Right cardiac atrium (tissue), 5 donors: ENCODE results near the gene CDH15. TPM values are rescaled to one million over a fixed set of nuclear protein-coding genes. Genes with fewer than 3 reads are reported as not detected.

ENCODE experiments used
- ATAC-seq, 2 donors: fragments of 200-7000 bp; cut with Tn5 transposase; one replicate each; pipeline versions ENCODE4 v1.8.0 to v1.9.1; 2020; ENCODE audit warnings: moderate library complexity in 2 of 2, mild to moderate bottlenecking in 1 of 2
- DNase-seq, 3 donors: peaks; one replicate each; pipeline ENCODE4 v3.0.0-alpha.2; 2020
- H3K27ac ChIP-seq: one replicate; pipeline ENCODE4 v1.5.1; 2013; ENCODE audit warnings: mild to moderate bottlenecking, low read length, control low read depth, moderate library complexity
- H3K27me3 ChIP-seq: one replicate; pipeline ENCODE4 v1.6.1; 2013; ENCODE audit not compliant: control insufficient read depth, insufficient read depth
- H3K4me1 ChIP-seq: one replicate; pipeline ENCODE4 v1.6.1; 2013; ENCODE audit warnings: low read length; ENCODE audit not compliant: control insufficient read depth, insufficient read depth
- H3K4me3 ChIP-seq: one replicate; pipeline ENCODE4 v1.5.1; 2013; ENCODE audit warnings: low read length, control low read depth
- H3K9me3 ChIP-seq: one replicate; pipeline ENCODE4 v1.6.1; 2013; ENCODE audit warnings: low read length; ENCODE audit not compliant: control insufficient read depth
- whole genome bisulfite sequencing: extraction: QIAGEN DNeasy Blood & Tissue Kit; methylation state at CpG from one replicate; pipeline ENCODE4 v1.1.7; 2013; 5-methylcytosine and 5-hydroxymethylcytosine counted together
- intact Hi-C, 4 donors: fragments of 100-400 bp; cut with DNase I; formaldehyde crosslinking; loops; one replicate each; pipeline versions ENCODE4 v1.11.0 to v1.14.0; 2022 to 2023
- polyA plus RNA-seq: library from polyadenylated mRNA; stranded (reverse); fragments of 200-250 nt; gene quantifications from one replicate; pipeline ENCODE4 v1.2.3, GENCODE V29; 2013
- total RNA-seq, 4 donors: library from RNA; stranded (reverse); fragmentation: NEBNext Ultra II Directional; extraction: Animal tissue kit (Norgen Biotek cat#: 25700); gene quantifications; one replicate each; pipeline ENCODE4 v1.2.1, GENCODE V29; 2021
- donor health status: healthy with polysubstance abuse.
- donor health status: DM: no; HTN: yes; CAD: no.
- donor health status: DM: no; HTN: no; CAD: no.
- donor health status: DM: no; HTN: yes; CAD: no; lungs with severe emphysema.
- donor health status: DM: yes; HTN: yes; CAD: no.

The CDH15 gene
- total and polyA plus RNA-seq, 5 donors, result 0.05 to 0.14 (median 0.11) TPM

- WGBS, result 81% methylated on average over 28 of the region's 28 CpGs
- Histone ChIP-seq H3K4me1 (no peaks in the 10 kb centered on the region), H3K27ac (no peak overlapping the region), H3K4me3 (no peak overlapping the region), H3K27me3 (no peaks in the 10 kb centered on the region), H3K9me3 (no peaks in the 10 kb centered on the region)
- DNase-seq (peak in 2 of 3 donors; percentile 22 to 41), ATAC-seq (no peak)
- intact Hi-C loops, result no loop called here
Observed at GRCh38 chr16:89198417-89199240, 27.1 kb downstream of the CDH15 start.

GRCh38 chr16:89199241-89200123 is 27.9 kb downstream of the CDH15 start:
- intact Hi-C loops, result no loop called here

GRCh38 chr16:89200124-89200849 is 28.7 kb downstream of the CDH15 start, which contains the start of gene SLC22A31:
TSS of gene SLC22A31 (minus strand) at chr16:89200537. CDS start at chr16:89200501, 36 bp downstream.
- WGBS, result 19% methylated on average over 28 of the region's 28 CpGs
- Histone ChIP-seq H3K9me3 (no peaks in the 10 kb centered on the region), H3K4me3 (peak within 1 kb of the TSS; percentile 44), H3K27me3 (no peaks in the 10 kb centered on the region), H3K27ac (no peak within 1 kb of the TSS), H3K4me1 (no peaks in the 10 kb centered on the region)
- intact Hi-C loops, result no loop called here
- peak in 1 of 3 donors; percentile 54 for DNase-seq
- ATAC-seq, result no peak

More at GRCh38 chr16:89199241-89200123, 27.9 kb downstream of the CDH15 start:
- WGBS, result 83% methylated on average over 22 of the region's 22 CpGs
- H3K27ac ChIP-seq, result no peak overlapping the region
- H3K9me3 ChIP-seq, result no peaks in the 10 kb centered on the region
- no peak for ATAC-seq
- no peaks in the 10 kb centered on the region for H3K27me3 ChIP-seq
- no peak overlapping the region for H3K4me3 ChIP-seq
- DNase-seq, result peak in 2 of 3 donors; percentile 43 to 51
- H3K4me1 ChIP-seq, result no peaks in the 10 kb centered on the region

- Histone ChIP-seq H3K27me3 (no peaks in the 10 kb centered on the region), H3K4me3 (peak overlapping the region; percentile 44), H3K27ac (no peak overlapping the region), H3K9me3 (no peaks in the 10 kb centered on the region), H3K4me1 (no peaks in the 10 kb centered on the region)
- ATAC-seq (no peak), DNase-seq (peak in 2 of 3 donors; percentile 43 to 63)
- WGBS, result 2% methylated on average over 58 of the region's 58 CpGs
- intact Hi-C loops, result no loop called here
Observed at GRCh38 chr16:89200850-89201411, 29.4 kb downstream of the CDH15 start.

DNA sequence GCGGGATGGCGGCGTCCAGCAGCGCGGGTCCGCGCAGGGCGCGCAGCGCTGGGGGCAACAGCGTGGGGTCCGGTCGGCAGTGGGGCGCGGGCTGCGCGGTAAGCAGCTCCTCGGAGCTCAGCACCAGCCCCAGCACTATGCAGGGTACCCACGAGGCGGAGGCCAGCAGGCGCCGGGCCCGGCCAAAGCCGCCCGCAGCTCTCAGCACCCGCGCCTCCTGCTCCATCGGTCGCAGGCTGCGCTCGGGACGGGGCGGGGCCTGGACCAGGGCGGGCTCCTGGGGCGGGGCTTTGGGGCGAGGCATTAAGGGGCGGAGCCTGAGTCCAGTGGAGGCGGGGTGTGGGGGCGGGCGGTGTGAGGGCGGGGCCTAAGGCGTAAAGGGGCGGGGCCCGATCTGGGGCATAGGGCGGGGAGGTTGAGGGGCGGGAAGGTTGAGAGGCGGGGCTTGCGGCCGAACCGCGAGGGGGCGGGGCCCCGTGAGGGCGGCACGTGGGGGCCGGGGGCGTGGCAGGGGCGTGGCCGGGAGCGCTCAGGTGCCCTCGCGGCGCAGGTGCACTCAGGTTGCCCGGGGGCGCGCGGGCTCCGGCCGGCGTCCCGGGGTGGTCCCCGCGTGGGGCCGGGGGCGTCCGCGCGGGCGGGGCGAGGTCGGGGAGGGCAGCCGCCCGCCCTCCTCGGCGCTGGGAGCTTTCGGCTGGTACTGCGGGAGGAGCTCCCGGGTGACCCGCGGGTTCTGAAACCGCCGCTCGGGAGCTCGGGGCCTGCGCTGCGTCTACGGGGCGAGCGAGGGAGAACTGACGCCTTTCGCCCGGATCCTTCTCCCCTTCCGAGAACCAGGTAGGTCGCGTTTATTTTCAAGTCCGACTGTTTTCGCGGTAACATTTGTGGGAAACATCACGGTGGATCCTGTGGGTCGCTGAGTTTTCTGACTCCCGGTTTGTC is 30.2 kb downstream of the CDH15 start:
- WGBS, result 3% methylated on average over 108 of the region's 111 CpGs
- H3K27ac ChIP-seq, result no peak overlapping the region
- H3K4me1 ChIP-seq, result no peaks in the 10 kb centered on the region
- DNase-seq (peak; percentile 75 to 93 (median 81)), ATAC-seq (peak; percentile 86 to 90)
- H3K4me3 ChIP-seq, result peak overlapping the region; percentile 44
- no peaks in the 10 kb centered on the region for H3K27me3 ChIP-seq
- intact Hi-C loops, result no loop called here
- H3K9me3 ChIP-seq, result no peaks in the 10 kb centered on the region

DNA sequence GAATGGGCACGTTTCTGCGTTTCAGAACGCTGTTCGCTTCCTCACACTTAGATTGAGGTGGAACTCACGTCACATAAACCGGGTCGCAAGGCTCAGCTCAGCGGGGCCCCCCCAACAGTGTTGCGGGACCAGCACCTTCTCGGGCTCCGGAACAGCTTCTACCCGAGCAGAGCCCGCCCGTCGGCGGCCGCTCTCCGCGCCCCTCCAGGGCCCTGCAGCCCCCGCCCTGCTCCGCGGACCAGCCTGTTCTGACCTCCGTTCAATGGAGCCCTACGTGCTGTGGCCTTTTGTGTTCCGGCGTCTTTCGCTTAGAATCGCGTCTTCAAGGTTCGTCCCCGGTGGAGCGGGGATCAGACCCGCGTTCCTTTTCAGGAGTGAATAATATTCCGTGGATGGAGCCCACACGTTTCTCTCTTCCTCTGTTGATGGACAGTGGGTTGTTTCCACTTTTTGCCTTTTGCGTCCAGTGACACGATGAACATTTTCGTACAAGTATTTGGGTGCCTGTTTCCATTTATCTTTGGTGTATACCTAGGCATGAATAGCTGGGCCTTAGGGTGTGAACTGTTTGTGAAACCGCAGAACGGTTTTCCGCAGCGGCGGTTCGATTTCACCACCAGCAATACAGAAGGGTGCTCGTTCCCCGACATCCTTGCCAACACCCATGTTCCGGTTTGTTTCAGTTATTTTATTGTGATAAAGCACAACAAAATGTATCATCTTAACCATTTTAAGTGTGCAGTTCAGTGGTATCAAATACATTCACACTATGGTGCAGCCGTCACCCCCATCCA is 31.1 kb downstream of the CDH15 start:
- DNase-seq, result peak in 1 of 3 donors; percentile 34
- H3K4me1 ChIP-seq, result no peaks in the 10 kb centered on the region
- H3K27ac ChIP-seq, result no peak overlapping the region
- H3K4me3 ChIP-seq, result no peak overlapping the region
- 46% methylated on average over 49 of the region's 49 CpGs for WGBS
- H3K27me3 ChIP-seq, result no peaks in the 10 kb centered on the region
- no peak for ATAC-seq
- intact Hi-C loops, result no loop called here
- H3K9me3 ChIP-seq, result no peaks in the 10 kb centered on the region

DNA sequence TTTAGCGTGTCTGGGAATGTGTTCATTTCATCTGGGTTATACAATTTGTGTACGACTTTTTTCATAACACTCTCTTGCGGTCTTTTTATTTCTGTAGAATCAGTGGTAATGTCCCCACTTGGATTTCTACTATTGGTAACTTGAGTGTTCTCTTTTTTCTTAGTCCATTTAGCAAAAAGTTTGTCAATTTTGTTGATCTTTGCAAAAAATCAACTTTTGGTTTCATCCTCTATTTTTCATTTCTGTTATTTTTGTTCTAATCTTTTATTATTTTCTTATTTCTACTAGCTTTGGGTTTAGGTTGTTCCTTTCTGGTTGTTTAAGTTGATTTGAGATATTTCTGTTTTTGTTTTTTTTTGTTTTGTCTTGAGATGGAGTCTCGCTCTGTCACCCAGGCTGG is 36.4 kb downstream of the CDH15 start:
- Histone ChIP-seq H3K27ac (no peak overlapping the region), H3K4me1 (no peaks in the 10 kb centered on the region), H3K4me3 (no peak overlapping the region), H3K9me3 (no peaks in the 10 kb centered on the region), H3K27me3 (no peaks in the 10 kb centered on the region)
- intact Hi-C loops, result no loop called here
- WGBS, result 90% methylated on average over 4 of the region's 4 CpGs
- DNase-seq (no peak), ATAC-seq (no peak)

- H3K27me3 ChIP-seq, result no peaks in the 10 kb centered on the region
Observed at GRCh38 chr16:89209522-89210044, 38.0 kb downstream of the CDH15 start.

More at GRCh38 chr16:89209522-89210044, 38.0 kb downstream of the CDH15 start:
- intact Hi-C loops, result loop anchor here in 3 of 4 donors (10.0 kb wide), 2 partner anchors 265 to 465 kb away; no protein-coding TSS in a partner anchor
- Histone ChIP-seq H3K27ac (no peak overlapping the region), H3K9me3 (no peaks in the 10 kb centered on the region), H3K4me1 (no peaks in the 10 kb centered on the region), H3K4me3 (no peak overlapping the region)
- DNase-seq, result peak in 1 of 3 donors; percentile 20
- ATAC-seq, result no peak
- WGBS, result 63% methylated on average over 15 of the region's 15 CpGs
